ENCODE data around the gene RNF141. TPM values are rescaled to one million over a fixed set of nuclear protein-coding genes. Genes with fewer than 3 reads are reported as not detected.

The RNF141 gene
- total RNA-seq, 1 donor from 2014 or later, result 49.3 TPM

DNA sequence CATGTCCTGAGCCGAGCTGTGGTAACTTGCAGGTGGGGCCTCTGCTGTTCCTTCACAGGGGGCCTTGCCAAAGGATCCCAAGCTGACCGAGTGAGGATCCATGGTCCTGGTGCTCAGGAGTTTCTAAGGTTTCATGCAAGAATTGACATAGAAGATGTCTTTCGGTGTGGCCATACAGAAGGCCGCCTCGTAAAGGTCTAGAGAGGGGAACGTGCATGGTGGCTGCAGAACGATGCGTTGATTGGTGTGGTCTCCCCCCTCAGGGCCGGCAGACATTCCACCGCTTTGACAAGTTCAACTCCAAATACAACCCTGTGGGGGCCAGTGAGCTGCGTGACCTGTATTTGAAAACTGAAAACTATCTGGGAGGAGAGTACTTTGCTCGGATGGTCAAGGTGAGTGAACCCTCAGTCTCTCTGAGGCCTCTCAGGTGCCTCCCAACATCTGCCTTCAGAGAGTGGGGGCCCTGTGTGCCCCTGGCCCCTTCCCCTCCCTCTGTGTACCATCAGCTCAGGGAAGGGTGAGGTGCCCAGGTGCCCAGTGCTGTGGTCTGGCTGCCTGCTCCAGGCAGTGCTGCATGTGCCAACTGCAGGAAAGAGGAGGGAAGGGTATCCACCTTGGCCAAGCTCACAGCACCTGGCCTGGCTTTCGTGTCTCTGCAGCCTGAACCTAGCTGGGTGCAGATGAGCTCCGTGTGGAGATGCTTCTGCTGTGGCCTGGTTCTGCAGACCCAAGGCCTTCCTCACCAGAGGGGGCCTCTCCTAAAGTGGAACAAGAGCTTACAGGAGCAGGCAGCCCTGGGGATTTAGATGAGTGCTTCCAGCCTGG lies 46.1 kb downstream of the RNF141 start:
- Mint-ChIP-seq H3K27me3 (ENCODE audit: insufficient read depth, low read depth) (peaks cover 9% of the 10 kb centered on the region), H3K27ac (no peak overlapping the region), H3K4me1 (peaks cover 29% of the 10 kb centered on the region), H3K4me3 (no peak overlapping the region), H3K36me3 (peaks cover 13% of the 10 kb centered on the region), H3K9me3 (peaks cover 10% of the 10 kb centered on the region)
- DNase-seq (ENCODE audit: low spot score), result no peak
- no peaks in the 10 kb centered on the region for H3K27me3 ChIP-seq
- no peak overlapping the region for H3K4me3 ChIP-seq
- no peaks in the 10 kb centered on the region for H4K20me1 ChIP-seq (ENCODE audit: low read depth)
- H3F3A ChIP-seq (ENCODE audit: low read depth), result peaks cover 4% of the 10 kb centered on the region
- TF ChIP-seq EZH2 (IDR thresholded peaks at IDR 0.05), result no peak
- TF ChIP-seq, protein P1, sequence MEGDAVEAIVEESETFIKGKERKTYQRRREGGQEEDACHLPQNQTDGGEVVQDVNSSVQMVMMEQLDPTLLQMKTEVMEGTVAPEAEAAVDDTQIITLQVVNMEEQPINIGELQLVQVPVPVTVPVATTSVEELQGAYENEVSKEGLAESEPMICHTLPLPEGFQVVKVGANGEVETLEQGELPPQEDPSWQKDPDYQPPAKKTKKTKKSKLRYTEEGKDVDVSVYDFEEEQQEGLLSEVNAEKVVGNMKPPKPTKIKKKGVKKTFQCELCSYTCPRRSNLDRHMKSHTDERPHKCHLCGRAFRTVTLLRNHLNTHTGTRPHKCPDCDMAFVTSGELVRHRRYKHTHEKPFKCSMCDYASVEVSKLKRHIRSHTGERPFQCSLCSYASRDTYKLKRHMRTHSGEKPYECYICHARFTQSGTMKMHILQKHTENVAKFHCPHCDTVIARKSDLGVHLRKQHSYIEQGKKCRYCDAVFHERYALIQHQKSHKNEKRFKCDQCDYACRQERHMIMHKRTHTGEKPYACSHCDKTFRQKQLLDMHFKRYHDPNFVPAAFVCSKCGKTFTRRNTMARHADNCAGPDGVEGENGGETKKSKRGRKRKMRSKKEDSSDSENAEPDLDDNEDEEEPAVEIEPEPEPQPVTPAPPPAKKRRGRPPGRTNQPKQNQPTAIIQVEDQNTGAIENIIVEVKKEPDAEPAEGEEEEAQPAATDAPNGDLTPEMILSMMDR (IDR thresholded peaks at IDR 0.05), result no peak
- no peak for TF ChIP-seq EZH2phosphoT487 (IDR thresholded peaks at IDR 0.05)
- H3K79me2 ChIP-seq (ENCODE audit: low read depth), result no peaks in the 10 kb centered on the region
- H3K9ac ChIP-seq, result no peak overlapping the region
- no peaks in the 10 kb centered on the region for H3K36me3 ChIP-seq
- no peak overlapping the region for H3K27ac ChIP-seq
- H3K4me1 ChIP-seq, result peaks cover 11% of the 10 kb centered on the region
- no peak overlapping the region for H2AFZ ChIP-seq (replicated peaks)
- H3K9me3 ChIP-seq (ENCODE audit: low read depth), result no peaks in the 10 kb centered on the region
- no peak overlapping the region for H3K4me2 ChIP-seq

DNA sequence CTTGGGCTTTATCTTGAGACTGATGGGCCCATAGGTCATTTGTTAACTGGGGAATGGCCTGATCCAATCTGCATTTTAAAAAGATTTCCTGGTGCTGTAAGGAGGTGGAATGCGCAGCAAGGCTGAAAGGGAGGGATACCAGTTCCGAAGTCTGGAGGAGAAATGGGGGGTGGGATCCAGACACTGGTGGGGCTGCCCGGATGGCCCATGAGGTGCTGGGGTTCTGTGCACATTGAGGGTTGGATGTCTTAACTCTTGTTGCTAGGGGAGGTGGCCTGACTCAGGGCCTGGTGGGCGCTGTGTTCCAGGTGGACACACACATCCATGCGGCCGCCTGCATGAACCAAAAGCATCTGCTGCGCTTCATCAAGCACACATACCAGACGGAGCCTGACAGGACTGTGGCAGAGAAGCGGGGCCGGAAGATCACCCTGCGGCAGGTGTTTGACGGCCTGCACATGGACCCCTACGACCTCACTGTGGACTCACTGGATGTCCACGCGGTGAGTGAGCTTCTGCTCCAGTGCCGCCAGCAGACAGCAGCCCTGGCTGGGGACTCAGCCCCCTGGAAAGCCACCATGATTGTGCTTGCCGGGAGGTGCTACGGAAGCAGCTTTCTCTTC lies 47.8 kb downstream of the RNF141 start:
- no peaks in the 10 kb centered on the region for H3K36me3 ChIP-seq
- H3K36me3 Mint-ChIP-seq, result peaks cover 13% of the 10 kb centered on the region
- H3K27me3 Mint-ChIP-seq (ENCODE audit: insufficient read depth, low read depth), result peaks cover 9% of the 10 kb centered on the region
- peaks cover 34% of the 10 kb centered on the region for H3K4me1 Mint-ChIP-seq
- H3K79me2 ChIP-seq (ENCODE audit: low read depth), result no peaks in the 10 kb centered on the region
- no peaks in the 10 kb centered on the region for H3K27me3 ChIP-seq
- no peaks in the 10 kb centered on the region for H3K9me3 ChIP-seq (ENCODE audit: low read depth)
- no peak overlapping the region for H3K4me3 ChIP-seq
- H3F3A ChIP-seq (ENCODE audit: low read depth), result peaks cover 4% of the 10 kb centered on the region
- H3K4me3 Mint-ChIP-seq, result no peak overlapping the region
- no peak overlapping the region for H3K27ac Mint-ChIP-seq
- no peak for DNase-seq (ENCODE audit: low spot score)
- H3K4me1 ChIP-seq, result peaks cover 11% of the 10 kb centered on the region
- H3K27ac ChIP-seq, result no peak overlapping the region
- TF ChIP-seq EZH2phosphoT487 (IDR thresholded peaks at IDR 0.05) (no peak), EZH2 (IDR thresholded peaks at IDR 0.05) (no peak)
- TF ChIP-seq, protein P1 (IDR thresholded peaks at IDR 0.05), result no peak
- H2AFZ ChIP-seq (replicated peaks), result no peak overlapping the region
- H3K4me2 ChIP-seq, result no peak overlapping the region
- peaks cover 10% of the 10 kb centered on the region for H3K9me3 Mint-ChIP-seq
- no peaks in the 10 kb centered on the region for H4K20me1 ChIP-seq (ENCODE audit: low read depth)
- H3K9ac ChIP-seq, result no peak overlapping the region

DNA sequence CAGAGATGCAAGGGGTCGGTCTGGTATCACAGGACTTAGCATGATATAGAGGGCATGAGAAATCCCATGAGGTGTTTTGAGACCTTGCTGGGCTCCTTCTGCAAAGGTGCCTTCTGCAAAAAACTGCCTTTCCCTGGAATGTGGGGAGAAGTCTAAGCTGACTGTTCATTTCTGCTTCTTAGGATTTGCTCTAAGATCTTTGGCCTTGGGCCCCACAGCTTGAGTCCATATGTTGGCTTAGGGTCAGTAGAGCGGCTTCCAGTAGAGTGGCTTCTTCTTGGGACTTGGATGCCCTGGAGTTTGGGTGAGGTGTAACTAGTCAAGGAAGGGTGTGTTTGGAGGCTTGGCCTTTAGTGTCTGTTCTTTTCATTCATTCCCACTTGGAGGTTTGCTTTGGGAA lies 48.9 kb downstream of the RNF141 start:
- H3K36me3 Mint-ChIP-seq, result peaks cover 13% of the 10 kb centered on the region
- Histone ChIP-seq H3K9ac (no peak overlapping the region), H3K4me1 (peaks cover 11% of the 10 kb centered on the region), H3K36me3 (no peaks in the 10 kb centered on the region), H3F3A (ENCODE audit: low read depth) (peaks cover 4% of the 10 kb centered on the region), H2AFZ (replicated peaks) (no peak overlapping the region), H3K9me3 (ENCODE audit: low read depth) (no peaks in the 10 kb centered on the region), H3K27ac (no peak overlapping the region), H3K27me3 (no peaks in the 10 kb centered on the region), H3K4me3 (no peak overlapping the region), H3K79me2 (ENCODE audit: low read depth) (no peaks in the 10 kb centered on the region), H4K20me1 (ENCODE audit: low read depth) (no peaks in the 10 kb centered on the region), H3K4me2 (no peak overlapping the region)
- no peak for DNase-seq (ENCODE audit: low spot score)
- no peak for TF ChIP-seq EZH2 (IDR thresholded peaks at IDR 0.05)
- TF ChIP-seq, protein P1 (IDR thresholded peaks at IDR 0.05), result no peak
- no peak for TF ChIP-seq EZH2phosphoT487 (IDR thresholded peaks at IDR 0.05)
- peaks cover 10% of the 10 kb centered on the region for H3K9me3 Mint-ChIP-seq
- peaks cover 28% of the 10 kb centered on the region for H3K4me1 Mint-ChIP-seq
- no peak overlapping the region for H3K27ac Mint-ChIP-seq
- H3K27me3 Mint-ChIP-seq (ENCODE audit: insufficient read depth, low read depth), result peaks cover 9% of the 10 kb centered on the region
- no peak overlapping the region for H3K4me3 Mint-ChIP-seq

Measured in neural progenitor cell (in vitro differentiated cells).